ENCODE measurements around the gene MTHFD1. TPM values are rescaled to one million over a fixed set of nuclear protein-coding genes. Genes with fewer than 3 reads are reported as not detected.

The MTHFD1 gene
- total and polyA plus RNA-seq, 2 experiments from 2014 or later = 37.8 to 63.6 TPM

- Histone ChIP-seq H3K4me3 (no peak overlapping the region), H3K9me3 (ENCODE audit: low read depth) (no peaks in the 10 kb centered on the region), H3K27ac (no peak overlapping the region), H3K27me3 (no peaks in the 10 kb centered on the region), H3K36me3 (no peaks in the 10 kb centered on the region), H3K4me1 (ENCODE audit: low read depth) (peaks cover 26% of the 10 kb centered on the region)
- DNase-seq (ENCODE audit: low read depth in 1 of 2, low spot score in 1 of 2) = no peak
- TF ChIP-seq, protein P1, sequence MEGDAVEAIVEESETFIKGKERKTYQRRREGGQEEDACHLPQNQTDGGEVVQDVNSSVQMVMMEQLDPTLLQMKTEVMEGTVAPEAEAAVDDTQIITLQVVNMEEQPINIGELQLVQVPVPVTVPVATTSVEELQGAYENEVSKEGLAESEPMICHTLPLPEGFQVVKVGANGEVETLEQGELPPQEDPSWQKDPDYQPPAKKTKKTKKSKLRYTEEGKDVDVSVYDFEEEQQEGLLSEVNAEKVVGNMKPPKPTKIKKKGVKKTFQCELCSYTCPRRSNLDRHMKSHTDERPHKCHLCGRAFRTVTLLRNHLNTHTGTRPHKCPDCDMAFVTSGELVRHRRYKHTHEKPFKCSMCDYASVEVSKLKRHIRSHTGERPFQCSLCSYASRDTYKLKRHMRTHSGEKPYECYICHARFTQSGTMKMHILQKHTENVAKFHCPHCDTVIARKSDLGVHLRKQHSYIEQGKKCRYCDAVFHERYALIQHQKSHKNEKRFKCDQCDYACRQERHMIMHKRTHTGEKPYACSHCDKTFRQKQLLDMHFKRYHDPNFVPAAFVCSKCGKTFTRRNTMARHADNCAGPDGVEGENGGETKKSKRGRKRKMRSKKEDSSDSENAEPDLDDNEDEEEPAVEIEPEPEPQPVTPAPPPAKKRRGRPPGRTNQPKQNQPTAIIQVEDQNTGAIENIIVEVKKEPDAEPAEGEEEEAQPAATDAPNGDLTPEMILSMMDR (IDR thresholded peaks at IDR 0.05; ENCODE audit: low read depth, low read length) = no peak
These were observed 120.9 kb downstream of the MTHFD1 start for GRCh38 chr14:64509036-64509435.

Other genes starting within 250 kb of the MTHFD1 start
- gene ESR2, start 94.0 kb upstream of the MTHFD1 start, total RNA-seq = 0.86 and 1.0 TPM in 2 replicates
- gene ESR2, start 94.0 kb upstream of the MTHFD1 start, polyA plus RNA-seq = 0.14 and 0.50 TPM in 2 replicates
- gene AKAP5, start 77.1 kb downstream of the MTHFD1 start, total RNA-seq = 0.63 and 1.3 TPM in 2 replicates
- gene AKAP5, start 77.1 kb downstream of the MTHFD1 start, polyA plus RNA-seq = 0.18 and 0.94 TPM in 2 replicates
- 7.5 and 11.3 TPM in 2 replicates for gene ZBTB25, start 115.5 kb downstream of the MTHFD1 start, total RNA-seq
- gene ZBTB25, start 115.5 kb downstream of the MTHFD1 start, polyA plus RNA-seq = 13.3 and 20.9 TPM in 2 replicates
- 22.5 and 31.4 TPM in 2 replicates for gene ZBTB1, start 116.4 kb downstream of the MTHFD1 start, total RNA-seq
- gene ZBTB1, start 116.4 kb downstream of the MTHFD1 start, polyA plus RNA-seq = 23.4 and 28.5 TPM in 2 replicates
- gene HSPA2, start 152.4 kb downstream of the MTHFD1 start, total RNA-seq = 1.1 and 2.4 TPM in 2 replicates
- gene HSPA2, start 152.4 kb downstream of the MTHFD1 start, polyA plus RNA-seq = 0.93 and 2.3 TPM in 2 replicates
- 0.53 TPM in 1 of 2 replicates, not detected in the other for gene PPP1R36, start 161.6 kb downstream of the MTHFD1 start, total RNA-seq
- gene PPP1R36, start 161.6 kb downstream of the MTHFD1 start, polyA plus RNA-seq = 0.19 and 0.40 TPM in 2 replicates